HG03442 (cell line): ENCODE data around the gene GATC.
"Not testable (repeated sequence)": the region's sequence is repeated elsewhere in the genome, so short reads cannot be mapped to it uniquely, and the experiment has no call there.

Source experiments
- ATAC-seq: cut with Tn5 transposase; IDR thresholded peaks from one replicate; pipeline ENCODE4 v1.9.1; 2021; ENCODE audit warnings: mild to moderate bottlenecking, moderate library complexity; ENCODE audit not compliant: unreplicated experiment

Gene GATC

DNA sequence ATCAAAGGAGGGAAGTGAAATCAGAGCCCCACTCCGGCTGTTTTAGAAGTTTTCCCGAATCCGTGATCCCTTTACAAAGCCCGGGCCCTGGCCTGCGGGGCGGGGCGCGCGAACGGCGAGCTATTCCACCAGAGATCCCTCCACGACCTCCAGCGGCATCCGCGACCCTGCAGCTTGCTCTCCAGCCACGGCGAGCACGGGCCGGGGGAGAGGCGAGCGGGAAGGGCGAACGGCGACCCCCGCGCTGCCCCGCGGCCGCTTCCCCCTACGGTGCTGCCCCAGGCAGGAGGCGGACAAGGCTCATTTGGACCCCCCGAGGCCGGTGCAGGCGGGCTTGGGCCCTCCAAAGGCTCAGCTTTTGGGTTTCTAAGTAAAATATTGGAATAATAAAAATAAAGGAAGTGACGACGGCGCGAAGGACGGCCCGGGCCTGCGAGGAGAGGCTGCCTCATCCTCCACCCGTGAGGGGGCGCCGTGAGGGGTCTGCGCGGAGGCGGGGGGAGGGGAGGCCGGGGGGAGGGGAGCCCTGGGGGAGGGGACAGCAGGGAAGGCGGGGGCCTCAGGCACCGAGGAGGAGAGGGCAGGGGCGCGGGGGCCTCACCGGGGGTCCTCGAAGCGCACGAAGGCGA lies 22.7 kb downstream of the GATC start:
- peak; percentile 26 for ATAC-seq

DNA sequence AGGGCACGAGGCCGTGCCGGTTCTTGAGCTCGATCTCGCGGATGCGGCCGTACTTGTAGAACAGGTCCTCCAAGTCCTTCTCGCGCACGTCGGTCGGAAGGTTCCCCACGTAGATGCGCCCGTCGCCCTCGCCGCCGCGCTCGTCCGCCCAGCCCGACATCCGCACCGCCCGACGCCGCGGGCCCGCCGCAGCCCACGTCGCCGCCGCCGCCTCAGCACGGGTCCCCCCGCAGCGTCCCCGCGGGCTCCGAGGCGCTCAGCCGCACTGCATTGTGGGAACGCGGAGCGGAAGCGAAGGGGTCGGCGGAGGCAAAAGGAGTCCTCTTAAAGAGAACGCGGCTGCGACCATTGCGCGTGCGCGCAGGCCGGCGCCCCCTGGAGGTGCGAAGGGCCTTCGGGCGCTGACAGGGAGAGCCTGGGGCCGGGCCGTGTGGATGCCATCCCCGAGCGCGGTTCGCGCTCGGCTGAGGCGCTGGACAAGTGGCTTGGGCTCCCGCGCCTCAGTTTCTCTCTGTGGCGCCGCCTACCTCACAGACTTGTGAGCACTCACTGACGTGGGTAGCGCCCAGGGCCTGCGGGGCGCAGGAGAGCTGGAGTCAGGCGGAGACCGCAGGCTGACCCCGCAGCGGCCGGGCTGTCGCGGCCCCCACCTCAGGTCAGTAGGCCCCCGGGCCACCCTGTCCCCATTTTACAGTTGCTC lies 23.4 kb downstream of the GATC start, which contains the start of gene SRSF9:
Gene SRSF9, minus strand, starts transcription at position 299 of the 700 bp plus-strand sequence. Its CDS starts 139 bp downstream, at position 160.
- ATAC-seq = peak; percentile 91

DNA sequence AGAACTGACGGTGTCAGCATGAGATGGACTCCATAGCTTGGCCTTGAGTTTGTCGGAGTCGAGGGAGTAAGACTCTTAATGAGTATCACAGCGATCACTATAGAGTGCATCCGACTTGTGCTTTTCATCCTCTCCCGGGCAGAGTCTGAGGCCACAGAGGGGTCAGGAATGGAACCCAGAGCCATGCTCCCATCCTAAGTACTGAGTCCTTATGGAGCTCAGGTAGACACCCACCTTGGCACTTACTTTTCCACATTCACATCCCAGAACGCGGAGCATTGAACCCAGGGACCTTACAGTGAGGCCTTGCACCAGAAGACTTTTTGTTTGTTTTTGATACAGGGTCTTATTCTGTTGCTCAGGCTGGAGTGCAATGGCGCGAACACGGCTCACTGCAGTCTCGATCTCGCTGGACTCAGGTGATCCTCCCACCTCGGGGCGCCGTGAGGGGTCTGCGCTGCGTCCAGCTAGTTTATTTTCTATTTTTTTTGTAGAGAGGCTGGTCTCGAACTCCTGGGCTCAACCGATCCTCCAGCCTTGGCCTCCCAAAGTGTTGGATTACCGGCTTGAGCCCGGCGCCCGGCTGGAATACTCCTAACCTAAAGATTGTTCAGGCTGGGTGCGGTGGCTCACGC lies 24.0 kb downstream of the GATC start:
- ATAC-seq = no peak

DNA sequence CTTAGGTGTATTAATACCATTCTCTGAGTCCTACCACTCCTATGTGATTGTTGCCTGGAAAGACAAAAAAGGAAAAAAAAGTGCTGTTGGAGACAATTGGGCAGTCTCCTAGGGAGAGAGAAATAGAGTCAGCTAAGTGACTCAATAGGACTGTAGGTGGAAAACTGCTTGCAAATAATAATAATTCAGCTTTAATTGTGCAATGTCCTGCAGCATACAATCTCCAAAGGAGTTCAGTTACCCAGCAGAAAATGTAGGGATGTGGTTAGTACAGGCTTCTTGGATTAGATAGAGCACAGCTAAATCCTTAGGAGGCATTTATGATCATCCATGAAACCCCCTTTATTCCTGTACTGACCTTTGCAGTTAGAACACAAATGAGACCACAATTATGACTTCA lies 26.3 kb downstream of the GATC start:
- no peak for ATAC-seq

DNA sequence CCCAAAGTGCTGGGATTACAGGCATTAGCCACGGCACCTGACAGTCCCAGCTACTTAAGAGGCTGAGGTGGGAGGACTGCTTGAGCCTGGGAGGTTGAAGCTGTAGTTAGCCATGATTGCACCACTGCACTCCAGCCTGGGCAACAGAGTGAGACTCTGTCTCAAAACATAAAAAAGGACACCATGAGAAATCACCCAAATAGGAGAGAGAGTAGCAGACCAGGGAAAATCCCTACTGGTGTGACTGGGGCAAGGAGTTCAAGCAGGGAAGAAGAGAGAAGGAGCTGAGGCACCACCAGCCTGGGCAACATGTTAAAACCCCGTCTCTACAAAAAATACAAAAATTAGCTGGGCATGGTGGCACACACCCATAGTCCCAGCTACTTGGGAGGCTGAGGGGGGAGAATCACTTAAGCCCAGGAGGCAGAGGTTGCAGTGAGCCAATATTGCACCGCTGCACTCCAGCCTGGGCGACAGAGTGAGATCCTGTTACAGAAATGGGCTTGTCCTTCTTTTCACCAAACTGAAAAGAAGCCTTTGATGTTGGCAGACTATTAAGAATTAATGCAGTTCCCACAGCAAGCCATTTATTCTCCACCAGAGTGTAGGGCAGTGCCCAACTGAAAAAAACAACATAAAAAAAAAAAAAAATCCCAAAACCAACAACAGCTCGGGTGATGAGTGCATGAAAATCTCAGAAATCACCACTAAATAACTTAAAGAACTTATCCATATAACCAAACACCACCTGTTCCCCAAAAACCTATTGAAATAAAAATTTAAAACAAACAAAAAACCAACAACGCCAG lies 27.8 kb downstream of the GATC start:
- ATAC-seq = no peak

DNA sequence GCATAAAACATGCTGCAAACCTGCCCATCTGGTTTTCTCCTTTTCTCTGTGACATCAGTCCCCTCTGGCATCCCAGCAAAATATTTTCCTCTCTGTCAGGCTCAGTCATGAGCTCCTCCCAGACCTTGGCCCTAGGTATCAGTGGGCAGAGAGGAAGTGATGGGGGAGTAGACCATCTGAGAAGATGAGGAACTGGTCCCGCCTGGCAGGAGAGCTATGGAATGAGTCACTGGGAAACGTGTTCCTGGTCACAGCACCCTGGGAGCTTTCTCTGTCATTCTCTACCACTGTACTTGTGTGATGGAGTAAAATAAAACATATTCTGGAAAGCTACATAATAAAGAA lies 28.3 kb downstream of the GATC start:
- ATAC-seq = no peak

DNA sequence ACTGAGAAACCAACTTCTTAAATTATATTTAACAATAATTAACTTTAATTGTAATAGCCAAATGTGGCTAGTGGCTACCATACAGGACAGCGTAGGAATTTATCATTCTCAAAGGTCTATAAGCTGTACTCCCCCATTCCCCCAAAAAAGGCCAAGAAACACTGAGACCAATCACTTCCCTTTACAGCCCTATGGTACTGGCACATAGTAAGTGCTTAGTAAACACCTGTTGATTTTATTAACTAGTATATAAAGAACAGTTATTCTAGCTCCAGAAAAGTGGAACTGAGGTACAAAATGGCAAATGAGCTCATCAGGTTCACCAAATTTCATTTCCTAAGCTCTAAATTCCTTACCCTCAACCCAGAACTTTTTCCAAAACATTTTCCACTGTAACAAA lies 29.4 kb downstream of the GATC start:
- no peak for ATAC-seq

DNA sequence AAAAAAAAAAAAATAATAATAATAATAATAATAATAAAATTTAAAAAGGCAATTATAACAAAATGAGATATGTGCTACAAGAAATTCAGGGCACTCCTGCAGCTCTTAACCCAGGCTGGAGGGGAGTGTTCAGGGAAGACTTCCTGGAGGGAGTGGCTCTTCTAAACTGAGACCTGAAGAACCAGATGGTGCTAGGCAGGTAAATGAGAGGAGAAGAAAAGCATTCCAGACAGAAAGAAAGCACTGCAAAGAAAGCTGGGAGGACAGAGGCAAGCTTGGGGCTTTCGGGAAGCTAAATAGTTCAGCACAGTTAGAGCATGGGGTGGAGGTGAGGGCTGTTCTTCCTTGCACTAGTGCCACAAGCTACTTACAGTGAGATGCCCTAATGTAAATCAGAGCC lies 33.2 kb downstream of the GATC start:
- ATAC-seq = no peak

DNA sequence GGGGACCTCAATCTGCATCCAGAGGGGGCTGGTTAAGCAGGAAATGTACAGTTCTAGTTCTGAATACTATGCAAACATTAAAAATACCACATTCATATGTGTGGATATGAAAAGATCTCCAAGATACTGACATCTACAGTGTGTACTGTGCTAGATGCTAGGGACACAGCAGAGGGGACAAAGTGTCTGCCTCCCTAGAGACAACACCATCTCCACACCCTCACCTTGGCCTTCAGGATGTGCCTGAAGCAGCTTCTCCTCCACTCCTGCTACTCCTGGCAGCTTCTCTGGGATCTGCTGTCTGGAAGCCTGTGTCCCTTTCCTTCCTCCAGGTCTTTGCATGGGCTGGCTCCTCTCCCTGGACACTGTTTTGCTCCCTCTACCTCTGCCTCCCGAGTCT lies 34.0 kb downstream of the GATC start:
- no peak for ATAC-seq

DNA sequence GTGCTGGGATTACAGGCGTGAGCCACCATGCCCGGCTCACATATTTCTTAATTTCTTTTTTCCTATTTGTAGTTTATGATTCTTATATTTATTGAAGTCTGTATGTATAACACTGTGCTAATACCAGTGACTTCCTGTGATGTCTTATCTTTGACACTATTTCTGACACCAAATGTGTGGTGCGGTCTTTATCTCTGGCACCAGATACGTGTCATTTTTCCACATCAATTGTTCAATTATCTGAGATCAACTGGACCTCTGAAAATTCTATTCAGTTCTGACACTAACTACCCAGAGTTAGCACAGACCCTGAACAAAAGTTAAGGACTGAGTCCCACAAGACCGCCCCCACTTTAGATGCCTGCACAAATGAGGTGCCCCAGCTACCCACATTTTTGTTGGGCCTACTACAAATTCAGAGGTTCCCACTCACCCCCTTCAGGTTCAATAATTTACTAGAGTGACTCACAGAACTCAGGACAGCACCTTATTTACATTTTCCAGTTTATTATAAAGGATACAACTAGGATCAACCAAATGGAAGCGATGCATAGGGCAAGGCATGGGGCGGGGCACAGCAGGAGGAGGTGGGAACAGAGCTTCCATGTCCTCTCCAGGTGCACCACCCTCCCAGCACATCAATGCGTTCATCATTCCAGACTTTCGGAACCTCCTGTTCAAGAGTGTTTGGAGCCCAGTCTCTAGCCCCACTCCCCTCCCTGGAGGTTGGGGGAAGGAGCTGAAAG lies 35.0 kb downstream of the GATC start:
- no peak for ATAC-seq

DNA sequence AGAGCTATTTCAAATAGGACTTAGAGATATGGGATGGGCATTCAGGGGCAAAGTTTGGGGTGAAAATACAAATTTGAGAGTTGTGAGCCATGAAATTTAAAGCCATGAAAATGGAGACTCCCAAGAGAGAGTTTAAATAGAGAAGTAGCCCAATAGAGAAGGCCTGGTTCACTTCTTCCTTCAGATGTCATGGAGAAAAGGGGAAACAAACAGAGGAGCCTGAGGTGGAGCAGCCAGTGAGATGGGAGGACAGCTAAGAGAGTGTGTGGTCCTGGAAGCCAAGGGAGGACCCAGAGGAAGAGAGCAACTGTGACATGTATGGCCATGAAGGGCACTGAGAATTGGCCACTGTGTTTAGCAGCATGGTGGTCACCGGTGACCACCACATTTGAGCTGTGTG lies 37.4 kb downstream of the GATC start:
- ATAC-seq = no peak

DNA sequence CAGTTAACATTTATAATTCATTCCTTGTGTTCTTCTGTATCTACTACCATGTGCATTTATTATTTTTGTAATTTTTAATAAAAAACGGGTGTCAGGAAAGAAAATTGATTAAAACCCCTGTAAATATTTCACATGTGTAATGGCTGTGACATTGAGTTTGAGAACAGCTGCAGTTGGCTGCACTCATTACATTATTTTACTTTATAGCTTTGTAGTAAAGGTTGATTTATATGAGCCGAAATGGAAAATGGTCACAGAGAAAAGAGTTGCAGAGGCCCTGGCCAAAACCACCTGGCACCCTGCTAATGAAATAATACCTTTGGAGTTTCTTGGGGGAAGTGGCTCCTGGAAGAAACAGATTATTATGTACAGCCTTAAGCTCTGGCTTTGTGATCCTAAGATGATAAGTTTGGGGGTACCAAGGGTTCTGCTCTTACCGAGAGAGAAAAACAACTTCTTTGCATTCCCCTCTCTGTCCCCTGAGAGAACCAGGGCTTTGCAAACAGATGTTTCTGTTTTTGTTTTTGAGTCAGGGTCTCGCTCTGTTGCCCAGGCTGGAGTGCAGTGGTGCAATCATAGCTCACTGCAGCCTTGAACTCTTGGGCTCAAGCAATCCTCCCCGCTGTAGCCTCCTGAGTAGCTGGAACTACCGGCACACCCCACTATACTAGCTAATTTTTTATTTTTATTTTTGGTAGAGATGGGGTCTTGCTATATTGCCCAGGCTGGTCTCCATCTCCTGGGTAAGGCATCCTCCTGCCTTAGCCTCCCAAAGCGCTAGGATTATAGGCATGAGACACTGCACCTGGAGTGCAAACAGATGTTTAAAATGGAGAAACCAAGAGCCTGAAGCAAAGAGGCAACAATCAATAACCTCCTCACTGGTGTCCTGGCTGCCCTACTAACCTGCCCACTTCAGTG lies 40.0 kb downstream of the GATC start:
- no peak for ATAC-seq

DNA sequence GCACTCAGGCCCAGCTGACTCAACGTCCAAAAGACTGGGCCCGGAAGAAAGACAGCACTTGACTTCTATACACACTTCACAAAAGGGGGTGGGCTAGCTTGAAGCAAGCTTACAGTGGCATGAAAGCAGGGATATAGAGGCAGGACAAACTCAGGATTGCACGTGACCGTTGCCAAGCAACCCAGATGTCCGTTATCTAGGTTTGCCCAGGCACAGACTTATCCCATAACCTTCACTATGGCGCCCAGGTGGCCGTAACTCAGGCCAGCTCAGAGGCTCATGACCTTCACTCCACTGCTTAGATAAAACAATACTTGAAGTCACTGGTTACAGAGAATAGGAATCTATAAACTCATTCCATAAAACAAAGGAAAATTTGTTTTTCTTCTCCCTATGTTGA lies 41.3 kb downstream of the GATC start:
- not testable (repeated sequence) for ATAC-seq

DNA sequence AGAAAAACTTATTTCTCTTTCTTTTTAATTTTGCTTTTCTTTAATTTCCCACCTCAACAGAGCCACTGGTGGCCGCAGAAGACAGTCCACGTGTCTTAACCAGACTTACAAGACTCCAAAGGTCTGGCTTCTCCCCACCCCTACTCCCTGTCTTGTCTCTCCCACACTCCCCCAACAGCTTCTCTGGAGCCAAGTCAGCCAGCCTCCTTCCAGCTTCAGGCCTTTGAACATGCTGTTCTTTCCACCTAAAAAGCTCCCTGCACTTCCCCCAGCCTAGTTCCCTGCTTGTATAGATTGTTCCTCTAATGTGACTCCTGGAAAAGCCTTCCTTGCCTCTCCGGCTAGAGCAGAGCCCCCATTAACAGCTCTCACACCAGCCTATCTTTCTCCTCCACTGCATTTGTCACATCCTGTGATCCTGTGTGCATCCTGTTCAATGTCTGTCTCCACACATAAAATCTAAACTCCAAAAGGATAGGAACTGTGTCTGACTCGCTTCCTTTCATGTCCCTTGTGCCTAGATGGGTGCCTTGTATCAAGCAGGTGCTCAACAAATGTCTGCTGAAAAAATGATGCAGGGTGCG lies 41.9 kb downstream of the GATC start:
- no peak for ATAC-seq

DNA sequence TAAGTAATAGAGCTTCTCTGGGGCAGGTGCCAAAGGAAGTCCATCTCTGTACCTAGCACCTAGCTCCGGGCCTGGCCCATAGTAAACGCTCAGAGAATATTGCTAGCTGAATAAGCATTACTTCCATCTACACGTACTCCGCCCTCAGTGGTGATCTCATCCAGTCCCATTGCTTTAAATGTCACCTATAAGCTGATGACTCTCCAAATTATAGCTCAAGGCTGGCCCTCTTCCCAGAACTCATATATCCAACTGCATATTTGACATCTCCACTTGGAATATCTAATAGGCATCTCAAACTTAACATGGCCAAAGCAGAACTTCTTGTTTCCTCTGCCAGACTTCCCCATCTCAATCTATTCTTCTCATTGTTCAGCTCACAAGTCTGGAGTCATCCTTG lies 42.8 kb downstream of the GATC start:
- no peak for ATAC-seq

DNA sequence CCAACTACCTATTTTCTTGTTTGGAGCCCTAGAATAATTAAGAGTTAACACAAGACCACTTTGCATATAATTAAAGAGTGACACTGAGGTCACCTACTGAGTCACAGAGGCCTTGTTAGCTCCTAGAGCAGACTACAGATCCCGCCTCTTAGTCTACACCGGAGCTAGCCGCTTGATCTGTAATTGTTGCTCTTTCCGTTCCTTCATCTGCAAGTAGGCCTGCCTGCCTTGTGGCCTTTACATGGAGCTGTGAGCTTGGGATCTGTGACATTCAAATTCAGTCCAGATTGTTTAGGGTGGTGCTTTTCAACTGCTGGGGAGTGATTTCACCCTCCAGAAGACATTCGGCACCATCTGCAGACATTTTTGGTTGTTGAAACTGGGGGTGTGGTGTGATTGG lies 44.1 kb downstream of the GATC start:
- ATAC-seq = no peak

DNA sequence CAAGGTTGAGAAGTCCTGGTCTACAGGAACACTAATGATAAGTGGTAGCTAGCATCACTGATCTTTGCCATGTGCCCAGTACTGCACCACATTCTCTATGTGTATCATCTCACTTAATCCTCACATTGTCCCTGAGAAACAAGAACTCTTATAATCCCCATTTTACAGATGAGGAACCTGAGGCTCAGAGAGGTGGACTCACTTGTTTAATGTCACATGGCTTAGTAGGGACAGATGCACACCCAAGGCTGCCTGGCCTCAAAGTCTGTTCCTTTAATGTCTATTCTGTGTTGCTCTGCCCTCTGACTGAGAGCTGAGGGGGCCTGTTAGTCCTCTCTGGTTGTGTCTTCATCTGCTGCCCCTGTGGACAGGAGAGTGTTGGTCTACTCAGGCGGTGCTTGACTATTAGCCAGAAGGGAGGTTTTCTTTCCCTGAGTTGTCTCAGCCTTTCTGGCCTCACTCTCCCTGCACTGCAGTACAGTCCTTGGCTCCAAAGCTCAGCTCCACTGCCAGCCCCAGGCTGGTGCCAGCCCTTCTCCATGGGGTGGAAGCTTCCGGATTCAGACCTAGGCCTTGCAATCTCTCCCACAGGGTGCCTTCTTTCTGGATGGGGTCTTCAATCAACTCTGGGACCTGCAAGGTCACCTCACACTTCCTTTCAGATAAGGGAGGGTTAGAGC lies 44.7 kb downstream of the GATC start:
- no peak for ATAC-seq

DNA sequence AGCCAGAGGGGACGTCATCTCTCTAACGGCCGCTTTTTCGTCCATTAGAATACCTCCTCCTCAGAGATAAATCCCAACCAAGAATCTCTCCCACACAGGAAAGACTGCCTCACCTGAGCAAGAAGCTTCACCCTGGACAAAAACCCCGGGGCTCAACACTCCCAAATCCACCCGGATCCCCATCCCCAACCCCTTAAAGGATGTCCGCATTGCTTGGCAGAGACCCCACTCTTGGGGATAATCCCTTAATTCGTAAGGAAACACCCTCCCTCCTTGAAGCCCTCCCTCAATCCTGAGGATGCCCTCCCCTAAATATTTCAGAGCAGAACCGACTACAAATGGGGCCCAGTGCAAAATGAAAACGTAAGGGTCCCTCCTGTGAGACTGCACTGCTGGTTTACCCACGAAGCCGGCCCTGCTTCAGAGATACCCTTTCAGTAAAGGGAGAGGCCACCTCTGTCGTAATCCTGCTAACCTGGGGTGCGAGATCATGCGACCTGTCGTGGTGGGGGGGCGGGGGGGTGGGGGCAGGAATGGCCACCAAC lies 49.0 kb downstream of the GATC start:
- no peak for ATAC-seq
